UCSD-AML1 (cell line): ENCODE data around the gene ETDC.
"Not testable (repeated sequence)": the region's sequence is repeated elsewhere in the genome, so short reads cannot be mapped to it uniquely, and the experiment has no call there.

Source experiments
- DNase-seq: peaks from one replicate; lab custom pipeline; 2025; ENCODE audit not compliant: unreplicated experiment; lab: John Stamatoyannopoulos, UW

The ETDC gene

GRCh38 chrX:135309430-135309923 lies at the start of gene ETDC:
TSS of gene ETDC (plus strand) at chrX:135309480. CDS start at chrX:135309480, 0 bp downstream.
- DNase-seq: no peak

GRCh38 chrX:135260976-135261375 lies 48.3 kb upstream of the ETDC start:
- DNase-seq: not testable (repeated sequence)

DNA sequence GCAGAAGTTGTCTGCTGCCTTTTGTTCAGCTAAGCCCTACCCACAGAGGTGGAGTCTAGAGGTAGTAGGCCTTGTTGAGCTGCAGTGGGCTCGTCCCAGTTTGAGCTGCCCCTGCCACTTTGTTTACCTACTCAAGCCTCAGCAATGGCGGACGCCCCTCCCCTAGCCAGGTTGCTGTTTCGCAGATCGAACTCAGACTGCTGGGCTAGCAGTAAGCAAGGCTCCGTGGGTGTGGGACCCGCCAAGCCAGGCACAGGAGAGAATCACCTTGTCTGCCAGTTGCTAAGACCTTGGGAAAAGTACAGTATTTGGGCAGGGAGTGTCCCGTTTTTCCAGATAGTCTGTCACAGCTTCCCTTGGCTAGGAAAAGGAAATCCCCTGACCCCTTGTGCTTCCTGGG lies 45.9 kb upstream of the ETDC start:
- DNase-seq: not testable (repeated sequence)

GRCh38 chrX:135264206-135264605 lies 45.1 kb upstream of the ETDC start:
- no peak for DNase-seq

GRCh38 chrX:135273162-135273561 lies 36.1 kb upstream of the ETDC start:
- no peak for DNase-seq

GRCh38 chrX:135275973-135276372 lies 33.3 kb upstream of the ETDC start:
- no peak for DNase-seq

DNA sequence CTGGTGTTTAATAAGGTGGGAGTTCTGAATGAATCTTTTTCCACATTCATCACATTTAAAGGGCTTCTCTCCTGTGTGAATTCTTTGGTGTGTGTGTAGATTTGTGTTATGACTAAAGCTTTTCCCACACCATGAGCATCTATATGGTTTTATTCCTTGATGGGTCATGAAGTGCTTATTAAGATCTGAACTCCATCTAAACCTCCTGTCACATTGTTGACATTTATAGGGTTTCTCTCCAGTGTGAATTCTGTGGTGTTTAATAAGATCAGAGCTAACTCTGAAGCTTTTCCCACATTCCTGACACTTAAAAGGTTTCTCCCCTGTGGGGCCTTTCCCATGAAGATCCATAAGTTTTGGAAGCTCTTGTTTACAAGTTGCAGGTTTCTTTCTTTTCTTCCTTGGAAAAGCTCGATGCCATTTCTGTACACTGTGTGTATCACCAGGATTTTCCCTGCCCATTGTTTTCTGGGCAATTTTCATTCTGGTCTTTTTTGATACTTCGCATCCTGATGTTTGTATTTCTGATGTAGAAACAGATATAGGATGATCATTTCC lies 21.9 kb upstream of the ETDC start:
- DNase-seq: no peak

- no peak for DNase-seq
Observed at GRCh38 chrX:135295238-135295943, 13.9 kb upstream of the ETDC start.

DNA sequence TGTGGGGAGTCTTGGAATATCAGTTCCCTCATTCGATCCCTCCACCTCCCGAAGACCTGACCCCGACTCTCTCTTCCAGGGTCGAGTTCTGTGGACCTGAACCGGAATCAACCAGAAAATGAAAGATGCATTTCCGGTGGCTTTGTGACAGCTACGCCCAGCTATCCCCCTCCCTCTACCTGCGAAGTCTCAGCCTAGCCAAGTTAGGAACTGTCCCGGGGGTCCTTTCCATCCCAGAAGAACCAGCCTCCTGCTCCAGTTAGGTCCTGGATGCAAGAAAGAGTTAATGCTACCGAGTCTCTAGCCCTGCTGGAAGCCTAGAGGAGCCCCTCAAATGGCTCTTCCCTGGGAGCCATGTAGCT lies 13.4 kb upstream of the ETDC start:
- no peak for DNase-seq

GRCh38 chrX:135302269-135302873 lies 6.9 kb upstream of the ETDC start:
- no peak for DNase-seq

- no peak for DNase-seq
Observed at GRCh38 chrX:135304741-135305140, 4.5 kb upstream of the ETDC start.

GRCh38 chrX:135307171-135307570 lies 2.1 kb upstream of the ETDC start:
- no peak for DNase-seq

DNA sequence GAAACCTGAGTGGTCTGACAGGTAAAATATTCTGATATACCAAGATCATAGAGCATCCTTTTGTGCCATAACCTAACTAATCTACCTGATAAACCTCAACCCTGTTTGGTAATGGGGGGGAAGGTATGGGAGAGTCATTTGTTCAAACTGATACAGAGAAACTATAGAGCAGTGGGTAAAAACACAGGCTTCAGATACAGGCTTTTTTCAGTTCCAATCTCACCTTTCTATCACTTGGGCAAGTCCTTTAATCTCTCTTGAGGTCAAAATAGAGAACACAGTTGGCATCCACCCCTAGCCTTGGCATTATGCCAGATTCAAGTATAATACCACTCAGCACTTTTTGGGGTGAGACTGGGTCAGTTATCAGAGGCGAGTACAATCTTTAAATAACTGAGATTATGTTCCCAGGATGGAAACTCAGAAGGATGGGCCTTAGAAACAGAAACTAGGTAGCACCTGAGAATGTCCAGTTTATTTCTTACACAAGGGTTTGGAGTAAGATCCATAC lies 880 bp upstream of the ETDC start:
- no peak for DNase-seq

DNA sequence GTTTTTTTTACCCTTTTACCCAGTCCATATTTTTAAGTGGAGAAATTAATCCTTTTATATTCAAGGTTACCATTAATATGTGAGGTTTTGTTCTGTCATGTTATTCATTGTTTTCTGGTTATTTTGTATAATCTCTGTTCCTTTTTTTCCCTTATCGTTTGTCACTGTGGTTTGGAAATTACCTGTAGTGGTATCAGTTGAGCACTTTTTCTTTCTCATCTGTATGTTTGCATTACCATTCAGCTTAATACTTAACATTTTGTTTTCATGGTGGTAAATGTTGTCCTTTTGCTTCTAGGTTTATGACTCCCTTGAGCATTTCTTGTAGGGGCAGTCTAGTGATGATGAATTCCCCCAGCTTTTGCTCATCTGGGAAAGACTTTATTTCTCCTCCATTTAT lies 6.6 kb downstream of the ETDC start:
- DNase-seq: no peak

- DNase-seq: no peak
Observed at GRCh38 chrX:135324463-135324862, 15.2 kb downstream of the ETDC start.

DNA sequence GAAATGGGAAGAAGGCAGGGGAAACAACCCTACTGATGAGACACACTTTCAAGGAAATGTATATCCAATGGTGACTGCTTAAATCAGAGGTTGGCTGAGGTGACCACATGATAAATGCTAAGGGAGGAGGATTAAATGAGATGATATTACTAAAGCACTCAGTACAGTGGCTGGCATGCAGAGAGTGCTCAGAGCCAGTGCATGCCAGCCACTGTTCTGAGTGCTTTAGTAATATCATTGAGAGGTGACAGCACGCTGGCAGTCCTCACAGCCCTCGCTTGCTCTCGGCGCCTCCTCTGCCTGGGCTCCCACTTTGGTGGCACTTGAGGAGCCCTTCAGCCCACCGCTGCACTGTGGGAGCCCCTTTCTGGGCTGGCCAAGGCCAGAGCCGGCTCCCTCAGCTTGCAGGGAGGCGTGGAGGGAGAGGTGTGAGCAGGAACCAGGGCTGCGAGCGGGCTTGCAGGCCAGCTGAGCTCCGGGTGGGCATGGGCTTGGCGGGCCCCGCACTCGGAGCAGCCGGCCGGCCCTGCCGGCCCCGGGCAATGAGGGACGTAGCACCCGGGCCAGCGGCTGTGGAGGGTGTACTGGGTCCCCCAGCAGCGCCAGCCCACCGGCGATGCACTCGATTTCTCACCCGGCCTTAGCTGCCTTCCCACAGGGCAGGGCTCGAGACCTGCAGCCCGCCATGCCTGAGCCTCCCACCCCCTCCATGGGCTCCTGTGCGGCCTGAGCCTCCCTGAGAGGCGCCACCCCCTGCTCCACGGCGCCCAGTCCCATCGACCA lies 15.9 kb downstream of the ETDC start:
- not testable (repeated sequence) for DNase-seq

DNA sequence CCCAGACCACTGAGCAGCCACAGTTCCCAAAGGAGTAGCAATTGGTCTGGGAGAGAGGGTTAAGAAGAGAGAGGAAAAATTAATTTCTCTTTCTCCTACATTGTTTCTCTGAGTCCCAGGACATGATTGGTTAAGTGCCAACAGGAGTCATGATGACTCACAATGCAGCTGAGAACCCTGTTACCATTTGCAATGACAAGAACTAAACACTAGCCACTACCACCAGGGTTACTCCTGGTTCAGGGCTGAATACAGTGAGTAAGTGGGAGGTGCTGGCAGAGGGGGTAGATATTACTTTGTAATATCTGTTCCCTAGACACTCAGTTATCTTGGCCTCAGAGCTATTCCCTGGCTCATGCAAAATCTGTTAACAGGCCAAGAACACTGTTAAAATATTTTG lies 18.0 kb downstream of the ETDC start:
- DNase-seq: no peak

- no peak for DNase-seq
Observed at GRCh38 chrX:135328421-135329005, 19.2 kb downstream of the ETDC start.

DNA sequence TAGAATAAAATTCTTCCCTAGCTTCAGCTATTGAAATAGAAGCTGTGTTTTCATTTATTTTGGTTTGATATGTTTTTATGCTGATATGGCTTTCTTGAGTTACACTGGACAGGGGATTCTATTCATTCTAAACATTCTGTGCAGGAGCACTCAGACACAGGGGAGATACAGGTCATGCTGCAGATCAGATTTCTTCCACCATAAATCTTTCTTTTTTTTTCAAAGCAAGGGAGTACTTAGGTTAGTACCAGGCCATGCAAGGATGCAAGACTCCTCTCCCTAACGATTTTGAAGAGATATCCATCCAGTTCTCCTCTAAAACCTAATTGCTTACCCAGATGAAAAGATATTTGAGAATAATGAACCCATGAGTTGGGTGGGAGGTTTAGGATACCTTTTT lies 21.4 kb downstream of the ETDC start:
- no peak for DNase-seq

- no peak for DNase-seq
Observed at GRCh38 chrX:135331525-135331924, 22.2 kb downstream of the ETDC start.

DNA sequence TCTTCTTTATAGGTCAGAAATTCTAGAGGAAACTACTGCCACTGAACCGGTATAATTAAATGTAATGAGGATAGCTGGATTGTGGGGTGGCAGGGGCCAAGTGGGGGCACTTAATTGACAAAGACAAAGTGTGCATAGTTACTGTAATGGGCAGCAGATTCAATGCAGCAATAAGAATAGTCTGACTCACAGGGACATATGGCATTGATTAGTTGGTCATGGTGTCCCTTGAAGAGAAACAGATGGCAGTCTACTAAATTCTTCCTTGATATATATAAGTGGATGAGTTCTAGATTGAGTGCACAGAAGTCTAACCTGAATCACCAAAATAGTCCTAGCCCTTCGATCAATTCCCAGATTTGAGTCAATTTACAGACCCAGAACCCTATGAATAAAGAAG lies 31.6 kb downstream of the ETDC start:
- DNase-seq: no peak
